Measurements from ENCODE around the gene SAV1. TPM values are rescaled to one million over a fixed set of nuclear protein-coding genes. Genes with fewer than 3 reads are reported as not detected.

The SAV1 gene
- total and polyA plus RNA-seq, 2 of the 8 experiments (the other 6 are each of a cell fraction or from before 2014, with no cell fraction given), result 15.9 to 78.3 TPM

DNA sequence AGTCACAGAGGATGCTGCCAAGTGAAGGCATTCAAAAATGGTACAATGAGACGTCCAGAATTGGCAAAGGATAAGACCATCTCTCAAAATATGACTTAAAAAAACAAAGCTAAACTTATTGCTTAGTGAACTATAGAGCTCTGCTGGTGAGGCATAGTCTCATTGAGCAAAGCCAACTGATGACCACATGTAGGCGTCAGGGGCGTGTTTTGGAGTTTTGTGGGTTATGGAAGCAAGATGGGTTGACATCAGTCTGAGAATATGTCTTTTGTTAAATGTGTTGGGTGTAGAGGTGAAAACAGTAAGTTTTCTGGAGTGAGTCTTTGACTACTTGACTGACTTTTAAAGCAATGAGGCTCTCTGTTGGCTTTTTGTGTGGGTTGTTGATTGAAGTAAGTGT lies 60.9 kb downstream of the SAV1 start:
- Histone ChIP-seq H3K79me2 (ENCODE audit: control insufficient read depth in 1 of 2, insufficient read depth in 2 of 2, low read length in 2 of 2) (no peaks in the 10 kb centered on the region), H3K27me3 (replicated peaks in 1 of 4; ENCODE audit: control insufficient read depth in 3 of 4, extremely low read depth in 1 of 4, insufficient read depth in 3 of 4, low read length in 3 of 4) (no peaks in the 10 kb centered on the region), H4K91ac (replicated peaks; ENCODE audit: insufficient read length, low read length) (no peak overlapping the region), H3K4ac (replicated peaks; ENCODE audit: insufficient read length, low read depth, low read length) (no peak overlapping the region), H3K36me3 (ENCODE audit: control insufficient read depth in 2 of 4, insufficient read depth in 4 of 4, low read length in 3 of 4) (no peaks in the 10 kb centered on the region), H2BK15ac (ENCODE audit: low read length) (no peak overlapping the region), H4K20me1 (replicated peaks in 1 of 2; ENCODE audit: control insufficient read depth in 1 of 2, insufficient read depth in 2 of 2, low read length in 2 of 2) (no peaks in the 10 kb centered on the region), H3K23ac (ENCODE audit: insufficient read length) (no peak overlapping the region), H3K14ac (ENCODE audit: insufficient read length) (no peak overlapping the region), H4K5ac (ENCODE audit: insufficient read length, low read depth, low read length) (no peak overlapping the region), H3K18ac (ENCODE audit: extremely low read depth, low read length) (no peak overlapping the region), H4K8ac (ENCODE audit: extremely low read depth, insufficient read depth, low read length) (no peak overlapping the region), H3K4me1 (replicated peaks in 1 of 4; ENCODE audit: control insufficient read depth in 3 of 4, insufficient read depth in 4 of 4, low read length in 3 of 4) (no peaks in the 10 kb centered on the region), H3K79me1 (ENCODE audit: low read depth, low read length) (no peaks in the 10 kb centered on the region), H3K9ac (replicated peaks in 1 of 4; ENCODE audit: extremely low read depth in 1 of 4, low read depth in 3 of 4, low read length in 3 of 4) (no peak overlapping the region), H3K23me2 (ENCODE audit: low read depth, low read length) (no peaks in the 10 kb centered on the region), H2BK5ac (ENCODE audit: low read depth, low read length) (no peak overlapping the region), H2BK20ac (ENCODE audit: low read length) (no peak overlapping the region), H3K27ac (ENCODE audit: low read depth, low read length) (no peak overlapping the region), H2BK12ac (ENCODE audit: low read depth, low read length) (no peak overlapping the region), H2AK5ac (ENCODE audit: low read depth, low read length) (no peak overlapping the region), H2AFZ (ENCODE audit: low read length) (no peak overlapping the region), H3K4me2 (ENCODE audit: insufficient read depth in 1 of 2, low read depth in 2 of 2, low read length in 2 of 2) (no peak overlapping the region), H3K9me3 (ENCODE audit: insufficient read depth in 2 of 2, low read depth in 1 of 2, low read length in 1 of 2) (no peaks in the 10 kb centered on the region), H3K4me3 (ENCODE audit: extremely low read depth in 1 of 4, insufficient read depth in 2 of 4, low read depth in 3 of 4, low read length in 4 of 4) (no peak overlapping the region), H2BK120ac (replicated peaks; ENCODE audit: low read depth, low read length) (no peak overlapping the region), H3K56ac (replicated peaks; ENCODE audit: insufficient read length, low read depth, low read length) (no peak overlapping the region)
- 87% methylated on average over 3 of the region's 3 CpGs; no CpG with 5 or more reads in 1 of the 2 experiments for WGBS, 2 experiments (ENCODE audit: extremely low coverage in 1 of 2, insufficient coverage in 1 of 2, insufficient read length in 1 of 2, insufficient replicate concordance in 2 of 2, low coverage in 1 of 2, low lambda C conversion rate in 2 of 2, missing lambda C conversion rate in 1 of 2)
- POLR2A ChIA-PET (ENCODE audit: partially characterized antibody), result no interaction called here
- DNase-seq (ENCODE audit: low read depth in 1 of 2, low spot score in 2 of 2) (no peak), FAIRE-seq (no peak)
- CTCF ChIA-PET (ENCODE audit: partially characterized antibody), result interaction anchor here (0.6 to 2.6 kb wide), 5 partner anchors 9 to 166 kb away, joined by 3 to 13 read pairs (median 7); no protein-coding TSS in a partner anchor
- TF ChIP-seq KDM4A (IDR thresholded peaks at IDR 0.05; ENCODE audit: low read depth, low read length, severe bottlenecking), result no peak
- TF ChIP-seq MAFK (IDR thresholded peaks at IDR 0.05; ENCODE audit: low read depth, low read length), result no peak
- TF ChIP-seq EGR1 (IDR thresholded peaks at IDR 0.05; ENCODE audit: borderline replicate concordance, low read depth, low read length), result no peak
- no peak for TF ChIP-seq SP4 (IDR thresholded peaks at IDR 0.05; ENCODE audit: low read length)
- no peak for TF ChIP-seq TAF7 (optimal IDR thresholded peaks at IDR 0.05; ENCODE audit: borderline replicate concordance, low read depth, low read length)
- no peak for TF ChIP-seq POLR2A (IDR thresholded peaks at IDR 0.05; ENCODE audit: control extremely low read depth in 1 of 2, low read depth in 2 of 2, low read length in 2 of 2)
- no peak for TF ChIP-seq SUZ12 (IDR thresholded peaks at IDR 0.05; ENCODE audit: low read length)
- no peak for TF ChIP-seq PHF8 (conservative IDR thresholded peaks at IDR 0.05; ENCODE audit: low read depth, low read length)
- no peak for TF ChIP-seq SIX5 (IDR thresholded peaks at IDR 0.05; ENCODE audit: low read depth, low read length)
- TF ChIP-seq, protein P1, sequence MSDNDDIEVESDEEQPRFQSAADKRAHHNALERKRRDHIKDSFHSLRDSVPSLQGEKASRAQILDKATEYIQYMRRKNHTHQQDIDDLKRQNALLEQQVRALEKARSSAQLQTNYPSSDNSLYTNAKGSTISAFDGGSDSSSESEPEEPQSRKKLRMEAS (IDR thresholded peaks at IDR 0.05), result no peak
- no peak for TF ChIP-seq JUN (IDR thresholded peaks at IDR 0.05; ENCODE audit: low read depth, low read length)
- no peak for TF ChIP-seq SP2 (IDR thresholded peaks at IDR 0.05; ENCODE audit: low read length)
- TF ChIP-seq POU5F1 (IDR thresholded peaks at IDR 0.05; ENCODE audit: low read depth, low read length), result no peak
- no peak for TF ChIP-seq RNF2 (IDR thresholded peaks at IDR 0.05; ENCODE audit: borderline replicate concordance, low read depth, low read length, missing control alignments, poor library complexity, severe bottlenecking)
- no peak for TF ChIP-seq EP300 (IDR thresholded peaks at IDR 0.05; ENCODE audit: borderline replicate concordance in 1 of 2, low read depth in 2 of 2, low read length in 2 of 2)

Data from H1 (cell line).